Measurements from ENCODE around the gene CDH4. TPM values are rescaled to one million over a fixed set of nuclear protein-coding genes. Genes with fewer than 3 reads are reported as not detected.

Gene CDH4
- total and polyA plus RNA-seq, 2 donors (not counting 1 experiment from before 2014, with no cell fraction given): not detected

DNA sequence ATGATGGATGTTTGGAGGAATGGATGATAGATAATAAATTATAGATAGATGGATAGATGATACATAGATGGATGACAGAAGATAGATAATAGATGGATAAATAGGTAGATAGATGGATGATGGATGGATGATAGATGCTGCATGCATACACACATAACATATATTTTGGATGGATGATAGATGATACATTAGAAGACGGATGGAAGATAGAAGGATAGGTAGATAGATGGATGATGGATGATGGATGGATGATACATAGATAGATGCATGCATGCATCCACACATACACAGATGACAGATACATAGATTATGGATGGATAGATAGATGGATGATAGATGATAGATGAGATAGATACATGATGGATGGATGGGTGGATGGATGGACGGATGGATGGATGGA lies 425.9 kb downstream of the CDH4 start:
- WGBS (ENCODE audit: insufficient coverage): 100% methylated on average over 1 of the region's 2 CpGs
- ChIA-PET POLR2A (no interaction called here), CTCF (no interaction called here)
- no peak overlapping the region for H3K9ac ChIP-seq (ENCODE audit: low read length)
- H2AFZ ChIP-seq (ENCODE audit: insufficient read depth, low read depth, low read length, poor library complexity, severe bottlenecking): no peak overlapping the region
- H3K36me3 ChIP-seq (replicated peaks in 1 of 2; ENCODE audit: control extremely low read depth in 1 of 2, control insufficient read depth in 1 of 2, extremely low read depth in 1 of 2, insufficient read depth in 2 of 2, low read length in 1 of 2): no peaks in the 10 kb centered on the region
- TF ChIP-seq EZH2 (IDR thresholded peaks at IDR 0.05; ENCODE audit: borderline replicate concordance, insufficient read depth, low read depth, low read length, poor library complexity, severe bottlenecking): no peak
- TF ChIP-seq, protein P1, sequence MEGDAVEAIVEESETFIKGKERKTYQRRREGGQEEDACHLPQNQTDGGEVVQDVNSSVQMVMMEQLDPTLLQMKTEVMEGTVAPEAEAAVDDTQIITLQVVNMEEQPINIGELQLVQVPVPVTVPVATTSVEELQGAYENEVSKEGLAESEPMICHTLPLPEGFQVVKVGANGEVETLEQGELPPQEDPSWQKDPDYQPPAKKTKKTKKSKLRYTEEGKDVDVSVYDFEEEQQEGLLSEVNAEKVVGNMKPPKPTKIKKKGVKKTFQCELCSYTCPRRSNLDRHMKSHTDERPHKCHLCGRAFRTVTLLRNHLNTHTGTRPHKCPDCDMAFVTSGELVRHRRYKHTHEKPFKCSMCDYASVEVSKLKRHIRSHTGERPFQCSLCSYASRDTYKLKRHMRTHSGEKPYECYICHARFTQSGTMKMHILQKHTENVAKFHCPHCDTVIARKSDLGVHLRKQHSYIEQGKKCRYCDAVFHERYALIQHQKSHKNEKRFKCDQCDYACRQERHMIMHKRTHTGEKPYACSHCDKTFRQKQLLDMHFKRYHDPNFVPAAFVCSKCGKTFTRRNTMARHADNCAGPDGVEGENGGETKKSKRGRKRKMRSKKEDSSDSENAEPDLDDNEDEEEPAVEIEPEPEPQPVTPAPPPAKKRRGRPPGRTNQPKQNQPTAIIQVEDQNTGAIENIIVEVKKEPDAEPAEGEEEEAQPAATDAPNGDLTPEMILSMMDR (IDR thresholded peaks at IDR 0.05): no peak
- DNase-seq: no peak
- H3K4me1 ChIP-seq (ENCODE audit: control insufficient read depth in 2 of 2, insufficient read depth in 2 of 2, low read length in 2 of 2): no peaks in the 10 kb centered on the region
- peaks cover 0 to 24% (median 0%) of the 10 kb centered on the region in 3 donors for H3K9me3 ChIP-seq (ENCODE audit: control extremely low read depth in 1 of 3, control insufficient read depth in 2 of 3, insufficient read depth in 1 of 3, low read length in 2 of 3)
- H3K4me3 ChIP-seq (ENCODE audit: control extremely low read depth in 1 of 5, extremely low read depth in 1 of 5, insufficient read depth in 1 of 5, low read depth in 2 of 5, low read length in 4 of 5): no peak overlapping the region
- no peaks in the 10 kb centered on the region for H3K27me3 Mint-ChIP-seq
- no peaks in the 10 kb centered on the region for H3K79me2 ChIP-seq (ENCODE audit: control insufficient read depth, insufficient read depth, low read length)
- no peak overlapping the region for H3K4me2 ChIP-seq (replicated peaks; ENCODE audit: low read depth, low read length, poor library complexity, severe bottlenecking)
- intact Hi-C loops (cut with micrococcal nuclease): no loop called here
- no peaks in the 10 kb centered on the region for H3K27me3 ChIP-seq (replicated peaks in 1 of 4; ENCODE audit: control extremely low read depth in 1 of 4, control insufficient read depth in 3 of 4, insufficient read depth in 4 of 4, low read length in 3 of 4)
- peaks cover 3% of the 10 kb centered on the region for H3K9me3 Mint-ChIP-seq (ENCODE audit: insufficient read depth)
- no peaks in the 10 kb centered on the region for H4K20me1 ChIP-seq (ENCODE audit: control insufficient read depth, insufficient read depth, low read length, poor library complexity, severe bottlenecking)
- H3K27ac Mint-ChIP-seq: no peak overlapping the region
- ATAC-seq (ENCODE audit: low read depth): no peak
- H3K4me3 Mint-ChIP-seq: no peak overlapping the region
- H3K27ac ChIP-seq (ENCODE audit: low read length in 2 of 2): no peak overlapping the region
- H3K4me1 Mint-ChIP-seq: no peaks in the 10 kb centered on the region

DNA sequence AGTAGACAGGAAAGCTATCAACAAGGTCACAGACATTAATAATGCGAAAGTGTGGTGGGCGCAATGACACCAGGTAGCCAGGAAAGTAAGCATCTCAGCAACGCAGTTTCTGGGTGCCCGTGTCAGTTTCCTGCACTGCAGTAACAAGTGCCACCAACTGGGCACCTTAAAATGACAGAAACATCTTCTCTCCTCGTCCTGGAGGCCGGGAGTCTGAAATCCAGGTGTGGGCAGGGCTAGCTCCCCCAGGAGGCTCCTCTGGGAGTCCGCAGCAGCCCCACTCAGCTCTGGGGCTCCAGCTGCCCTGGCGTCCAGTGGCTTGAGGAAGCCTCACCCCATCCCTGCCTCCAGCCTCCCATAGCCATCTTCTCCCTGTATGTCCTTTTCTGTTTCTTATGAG lies 426.4 kb downstream of the CDH4 start:
- ChIA-PET POLR2A (no interaction called here), CTCF (no interaction called here)
- H3K79me2 ChIP-seq (ENCODE audit: control insufficient read depth, insufficient read depth, low read length): no peaks in the 10 kb centered on the region
- H3K9me3 ChIP-seq (ENCODE audit: control extremely low read depth in 1 of 3, control insufficient read depth in 2 of 3, insufficient read depth in 1 of 3, low read length in 2 of 3): peaks cover 0 to 24% (median 0%) of the 10 kb centered on the region in 3 donors
- no peak overlapping the region for H3K9ac ChIP-seq (ENCODE audit: low read length)
- H3K27me3 Mint-ChIP-seq: no peaks in the 10 kb centered on the region
- no peaks in the 10 kb centered on the region for H3K4me1 ChIP-seq (ENCODE audit: control insufficient read depth in 2 of 2, insufficient read depth in 2 of 2, low read length in 2 of 2)
- H3K36me3 ChIP-seq (replicated peaks in 1 of 2; ENCODE audit: control extremely low read depth in 1 of 2, control insufficient read depth in 1 of 2, extremely low read depth in 1 of 2, insufficient read depth in 2 of 2, low read length in 1 of 2): no peaks in the 10 kb centered on the region
- DNase-seq (no peak), ATAC-seq (ENCODE audit: low read depth) (no peak)
- no peak overlapping the region for H3K27ac Mint-ChIP-seq
- H3K9me3 Mint-ChIP-seq (ENCODE audit: insufficient read depth): peaks cover 3% of the 10 kb centered on the region
- H3K27me3 ChIP-seq (replicated peaks in 1 of 4; ENCODE audit: control extremely low read depth in 1 of 4, control insufficient read depth in 3 of 4, insufficient read depth in 4 of 4, low read length in 3 of 4): no peaks in the 10 kb centered on the region
- TF ChIP-seq, protein P1 (IDR thresholded peaks at IDR 0.05): no peak
- TF ChIP-seq EZH2 (IDR thresholded peaks at IDR 0.05; ENCODE audit: borderline replicate concordance, insufficient read depth, low read depth, low read length, poor library complexity, severe bottlenecking): no peak
- no peak overlapping the region for H3K4me3 Mint-ChIP-seq
- no peaks in the 10 kb centered on the region for H4K20me1 ChIP-seq (ENCODE audit: control insufficient read depth, insufficient read depth, low read length, poor library complexity, severe bottlenecking)
- H3K4me3 ChIP-seq (ENCODE audit: control extremely low read depth in 1 of 5, extremely low read depth in 1 of 5, insufficient read depth in 1 of 5, low read depth in 2 of 5, low read length in 4 of 5): no peak overlapping the region
- no peak overlapping the region for H3K4me2 ChIP-seq (replicated peaks; ENCODE audit: low read depth, low read length, poor library complexity, severe bottlenecking)
- intact Hi-C loops (cut with micrococcal nuclease): no loop called here
- H3K27ac ChIP-seq (ENCODE audit: low read length in 2 of 2): no peak overlapping the region
- no peak overlapping the region for H2AFZ ChIP-seq (ENCODE audit: insufficient read depth, low read depth, low read length, poor library complexity, severe bottlenecking)
- 88% methylated on average over 7 of the region's 8 CpGs for WGBS (ENCODE audit: insufficient coverage)
- no peaks in the 10 kb centered on the region for H3K4me1 Mint-ChIP-seq

Data from B cell (primary cell).